Measurements from ENCODE around the gene BBS9. TPM values are rescaled to one million over a fixed set of nuclear protein-coding genes. Genes with fewer than 3 reads are reported as not detected.

The BBS9 gene
- total RNA-seq, 1 donor from 2014 or later: 11.1 TPM

DNA sequence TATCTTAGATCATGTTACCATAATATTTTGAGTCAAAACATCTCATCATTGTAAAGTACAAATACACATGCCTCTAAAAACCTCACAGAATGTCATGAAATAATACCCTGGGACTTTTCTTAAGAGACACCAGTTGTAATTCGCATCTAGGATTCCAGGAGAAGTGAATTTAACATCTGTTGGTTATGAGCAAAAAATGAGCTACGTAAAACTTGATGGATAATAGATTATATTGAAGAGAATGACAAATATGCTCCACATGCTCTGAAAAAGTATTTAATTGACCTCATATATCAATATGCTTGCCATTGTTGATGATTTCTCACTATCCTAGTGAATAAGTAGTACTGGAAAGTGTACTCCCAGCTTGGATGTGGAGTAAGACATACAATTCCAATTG, 227.0 kb downstream of the BBS9 start:
- DNase-seq (ENCODE audit: low read depth, low spot score): no peak

DNA sequence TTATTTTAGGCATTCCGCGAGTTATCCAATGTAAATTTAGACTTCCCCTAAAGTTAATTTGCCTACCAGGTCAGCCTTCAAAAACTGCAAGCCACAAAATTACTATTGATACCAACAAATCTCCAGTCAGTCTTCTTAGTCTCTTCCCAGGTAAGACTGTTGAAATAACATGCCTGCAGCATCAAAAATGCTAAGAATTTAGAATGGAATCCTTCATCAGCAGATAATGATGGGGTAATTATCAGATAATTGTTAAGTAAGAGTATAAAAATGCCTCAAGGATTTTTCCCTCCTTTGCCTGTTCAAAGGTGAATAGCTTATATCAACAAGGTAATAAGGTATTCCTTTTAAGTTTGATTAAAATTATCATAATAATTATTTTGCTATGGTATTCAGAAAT, 228.5 kb downstream of the BBS9 start:
- DNase-seq (ENCODE audit: low read depth, low spot score): no peak

DNA sequence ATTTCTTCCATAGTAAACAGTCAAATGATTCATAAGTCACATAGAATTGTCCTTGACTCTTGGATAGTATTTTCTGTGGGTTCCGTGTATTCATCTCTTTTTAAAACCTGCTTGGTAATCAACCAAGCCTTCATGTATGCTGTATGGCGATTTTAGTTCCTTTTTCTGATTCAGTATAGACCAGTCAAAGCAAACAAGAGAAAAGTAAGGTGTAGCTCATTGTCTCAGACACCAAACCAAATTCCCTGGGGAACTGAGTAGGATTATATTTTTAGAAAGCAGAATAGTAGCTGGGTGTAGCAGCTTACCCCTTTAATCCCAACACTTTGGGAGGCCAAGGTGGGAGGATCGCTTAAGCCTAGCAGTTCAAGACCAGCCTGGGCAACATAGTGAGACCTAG, 240.5 kb downstream of the BBS9 start:
- DNase-seq (ENCODE audit: low read depth, low spot score): no peak

DNA sequence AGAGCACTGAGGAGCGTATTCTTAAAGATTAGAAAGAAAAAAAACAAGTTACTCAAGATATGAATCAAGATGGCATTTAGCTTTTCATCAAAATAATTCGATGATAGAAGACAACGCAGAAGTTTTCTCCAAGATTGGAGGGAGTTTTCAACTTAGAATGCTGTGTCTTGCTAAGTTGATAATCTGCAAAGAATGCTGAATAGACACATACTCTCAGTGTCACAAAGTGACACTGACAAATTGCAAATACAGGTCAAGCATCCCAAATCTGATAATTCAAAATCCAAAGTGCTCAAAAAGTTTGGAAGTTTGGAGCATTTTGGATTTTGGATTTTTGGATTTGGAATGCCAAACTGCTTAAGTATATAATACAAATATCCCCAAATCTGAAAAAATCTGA, 243.8 kb downstream of the BBS9 start:
- DNase-seq (ENCODE audit: low read depth, low spot score): no peak

DNA sequence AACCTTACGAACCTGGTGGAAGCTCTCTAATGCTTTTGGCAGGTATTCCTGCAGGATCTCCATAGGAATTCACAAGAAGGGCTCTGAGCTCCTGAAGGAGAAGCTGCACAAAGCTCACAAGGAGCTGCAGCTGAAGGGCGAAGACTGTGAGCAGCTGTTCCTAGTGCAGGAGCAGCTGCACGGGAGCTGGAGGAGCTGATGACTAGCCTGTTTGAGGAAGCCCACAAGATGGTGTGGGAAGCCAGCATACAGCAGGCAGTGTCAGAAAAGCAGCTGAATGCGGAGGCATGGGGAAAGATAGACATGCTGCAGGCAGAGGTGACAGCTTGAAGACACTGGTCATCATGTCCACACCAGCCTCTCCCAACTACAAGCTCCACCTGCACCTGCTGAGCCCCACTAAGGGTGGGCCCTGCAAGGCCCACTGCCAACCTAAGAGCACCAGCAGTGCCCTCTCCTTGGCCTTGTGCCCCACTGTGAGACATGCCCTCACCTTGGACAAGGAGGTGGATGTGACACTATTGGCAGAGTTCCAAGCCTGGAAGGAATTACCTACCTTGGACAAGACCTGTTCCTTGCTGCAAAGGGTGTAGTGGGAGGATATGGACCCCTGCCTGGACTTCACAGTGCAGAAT, 250.6 kb downstream of the BBS9 start:
- no peak for DNase-seq (ENCODE audit: low read depth, low spot score)

DNA sequence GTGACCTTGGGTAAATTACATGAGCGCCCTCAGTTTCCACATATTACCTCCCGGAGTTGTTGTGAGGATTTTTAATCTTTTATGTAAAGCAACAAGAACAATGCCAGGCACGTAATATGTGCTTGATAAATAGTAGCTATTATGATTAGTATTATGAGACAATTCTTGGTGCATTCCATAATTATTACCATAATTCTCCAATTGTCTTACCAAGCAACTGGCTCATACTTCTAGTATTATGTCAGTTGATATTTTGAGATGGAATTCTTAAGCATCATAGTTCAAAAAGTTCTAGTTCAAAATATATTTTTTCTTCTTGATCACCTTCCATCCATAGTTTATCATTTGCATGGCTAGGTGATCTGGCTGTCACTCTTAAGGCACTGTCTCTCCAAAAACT, 259.0 kb downstream of the BBS9 start:
- no peak for DNase-seq (ENCODE audit: low read depth, low spot score)

DNA sequence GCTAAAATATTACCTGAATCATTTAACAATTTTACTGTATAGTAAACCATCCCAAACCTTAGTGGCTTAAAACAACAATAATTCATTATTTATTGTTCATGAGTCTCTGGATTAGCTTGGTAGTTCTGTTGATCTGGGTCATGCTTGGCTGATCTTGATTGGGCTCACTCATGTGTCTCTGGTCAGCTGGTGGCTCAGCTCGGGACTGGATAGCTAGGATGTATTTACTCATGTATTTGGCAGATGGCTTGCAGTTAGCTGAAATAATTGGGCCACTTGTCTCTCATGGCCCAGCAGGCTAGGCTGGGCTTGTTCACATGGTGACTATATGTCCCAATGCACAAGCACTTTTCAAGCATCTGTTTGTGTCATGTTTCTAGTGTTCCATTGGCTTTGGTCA, 262.8 kb downstream of the BBS9 start:
- DNase-seq (ENCODE audit: low read depth, low spot score): no peak

DNA sequence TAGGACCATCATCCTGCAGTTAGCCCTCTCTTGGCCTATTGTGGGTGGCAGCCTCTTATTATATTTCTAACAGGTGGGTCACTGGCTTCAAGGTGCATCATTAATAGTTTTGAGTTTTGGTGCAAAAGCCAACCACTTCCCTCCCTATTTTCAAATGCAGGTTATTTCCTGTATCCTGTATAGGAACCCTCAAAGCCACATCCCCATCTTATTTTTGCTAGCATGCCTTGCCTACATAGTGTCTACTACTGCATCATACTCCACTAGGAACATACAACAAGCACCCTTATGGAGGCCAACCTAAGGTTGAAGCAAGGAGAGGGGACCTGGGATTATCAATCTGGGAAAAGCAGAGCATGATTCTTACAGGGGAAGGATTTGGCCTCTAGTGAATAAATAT, 264.4 kb downstream of the BBS9 start:
- no peak for DNase-seq (ENCODE audit: low read depth, low spot score)

DNA sequence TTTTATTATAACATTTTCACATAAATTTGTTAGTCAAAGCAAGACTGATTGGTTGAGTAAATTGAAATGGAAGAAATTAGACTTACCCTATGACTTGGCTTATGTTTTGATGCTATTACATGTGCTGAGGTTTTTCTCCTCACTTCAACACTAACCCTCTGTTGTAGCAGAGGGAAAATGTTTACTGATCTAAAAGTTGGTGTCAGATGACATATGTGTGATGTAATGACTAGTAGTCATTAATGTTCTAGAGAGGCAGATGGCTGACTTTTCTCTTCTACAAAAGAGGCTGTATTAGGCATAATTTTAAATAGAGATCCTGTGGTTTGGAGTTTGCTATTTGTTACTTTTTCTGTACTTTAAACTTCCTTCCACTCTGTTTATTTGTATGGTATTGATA, 266.0 kb downstream of the BBS9 start:
- no peak for DNase-seq (ENCODE audit: low read depth, low spot score)

DNA sequence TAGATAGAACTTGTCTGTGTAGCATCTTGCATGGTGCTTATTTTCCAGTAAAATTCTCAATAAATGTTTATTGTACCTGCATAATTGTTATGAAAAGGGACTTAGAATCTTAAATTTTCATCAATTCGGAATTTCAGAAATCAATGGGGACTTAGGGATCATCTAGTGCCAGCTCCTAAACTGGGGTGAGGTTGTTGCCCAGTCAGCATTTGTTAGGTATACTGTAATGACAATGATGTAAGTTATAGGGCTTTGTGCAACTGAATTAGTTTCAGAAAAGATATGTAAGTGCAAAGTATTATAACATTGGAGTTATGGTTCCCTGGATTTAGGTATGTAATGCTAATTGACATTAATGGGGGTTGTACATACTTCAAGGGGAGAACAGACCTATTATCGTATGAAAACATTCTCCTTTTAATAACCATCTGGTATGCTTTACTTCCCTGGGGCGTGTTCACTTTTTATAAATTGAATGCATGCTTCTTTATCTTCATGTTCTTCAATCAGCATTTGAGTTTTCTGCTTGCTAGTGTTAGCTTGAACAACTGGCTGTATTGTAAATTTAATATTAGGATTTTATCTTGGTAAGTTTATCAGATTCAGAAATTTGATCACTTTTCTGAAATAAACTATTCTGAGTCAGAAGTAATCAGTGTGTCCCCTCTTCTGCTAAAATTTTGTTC, 270.3 kb downstream of the BBS9 start:
- no peak for DNase-seq (ENCODE audit: low read depth, low spot score)

DNA sequence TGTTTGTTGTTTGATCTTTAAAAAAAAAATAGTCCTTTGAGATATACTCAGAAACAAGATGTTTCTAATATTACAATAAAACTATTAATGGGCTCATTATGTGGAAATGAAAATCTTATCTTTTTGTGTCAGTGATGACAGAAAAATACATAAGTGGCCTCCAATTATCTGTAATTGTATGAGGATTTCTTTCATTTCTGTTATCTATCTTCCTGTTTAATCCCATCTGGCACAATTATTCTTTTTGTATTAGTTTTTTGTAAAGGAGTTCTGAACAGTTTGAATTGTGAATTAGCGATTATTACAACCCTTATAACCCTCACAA, 270.8 kb downstream of the BBS9 start:
- DNase-seq (ENCODE audit: low read depth, low spot score): no peak

DNA sequence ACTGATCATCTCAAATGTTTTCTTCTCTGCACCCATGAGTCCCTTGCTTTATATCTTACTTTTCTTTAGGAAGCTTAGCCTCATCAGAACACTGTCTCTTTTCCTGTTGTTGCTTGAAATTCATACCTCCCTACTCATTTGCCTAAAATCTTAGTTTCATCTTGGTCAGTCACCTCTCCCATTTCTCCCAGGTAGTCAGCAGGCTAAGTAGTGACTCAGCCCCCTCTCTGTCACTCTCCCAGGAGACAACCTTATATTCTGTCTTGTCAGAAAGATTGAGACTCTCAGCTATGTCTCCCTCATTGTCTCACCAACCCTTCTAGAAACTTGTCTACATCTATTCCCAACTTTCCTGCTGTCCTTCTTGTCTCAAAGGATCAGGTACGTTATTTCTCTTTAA, 280.9 kb downstream of the BBS9 start:
- no peak for DNase-seq (ENCODE audit: low read depth, low spot score)

DNA sequence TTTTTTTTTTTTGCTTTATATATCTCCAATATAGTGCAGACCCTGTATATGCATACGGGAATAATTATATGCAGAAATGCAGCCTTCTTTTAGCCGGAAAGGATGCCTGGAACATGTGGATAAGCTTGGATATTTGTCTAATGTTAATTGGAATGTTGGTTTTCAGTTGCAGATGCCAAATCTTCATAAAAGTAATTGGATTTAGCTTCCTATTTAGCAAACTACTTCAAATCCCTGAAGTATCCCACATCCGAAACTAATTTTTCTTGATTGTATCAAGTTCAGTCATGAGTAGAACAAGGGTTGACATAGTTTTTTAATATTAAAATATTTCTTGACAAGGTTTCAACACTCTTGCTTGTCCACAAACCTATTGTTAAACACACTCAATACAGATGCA, 281.7 kb downstream of the BBS9 start:
- DNase-seq (ENCODE audit: low read depth, low spot score): no peak

DNA sequence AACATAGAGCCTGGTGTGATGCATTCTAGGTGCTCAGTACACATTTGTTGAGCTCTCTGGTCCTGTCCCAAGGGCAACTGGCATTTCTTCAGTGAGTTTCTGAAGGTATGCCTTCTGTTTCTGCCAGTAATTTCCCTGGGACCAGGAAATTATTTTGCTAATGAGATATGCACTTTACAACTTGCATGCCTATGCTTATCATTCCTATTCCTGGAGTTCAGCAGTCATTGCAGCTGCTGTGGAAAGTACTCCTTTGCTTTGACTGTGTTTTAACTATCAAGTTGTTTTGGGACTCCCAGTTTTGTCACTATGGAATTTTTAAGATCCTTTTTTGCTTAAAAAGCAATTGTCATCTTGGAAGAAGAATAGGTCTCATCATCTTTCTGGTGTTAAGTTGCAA, 283.0 kb downstream of the BBS9 start:
- DNase-seq (ENCODE audit: low read depth, low spot score): no peak

DNA sequence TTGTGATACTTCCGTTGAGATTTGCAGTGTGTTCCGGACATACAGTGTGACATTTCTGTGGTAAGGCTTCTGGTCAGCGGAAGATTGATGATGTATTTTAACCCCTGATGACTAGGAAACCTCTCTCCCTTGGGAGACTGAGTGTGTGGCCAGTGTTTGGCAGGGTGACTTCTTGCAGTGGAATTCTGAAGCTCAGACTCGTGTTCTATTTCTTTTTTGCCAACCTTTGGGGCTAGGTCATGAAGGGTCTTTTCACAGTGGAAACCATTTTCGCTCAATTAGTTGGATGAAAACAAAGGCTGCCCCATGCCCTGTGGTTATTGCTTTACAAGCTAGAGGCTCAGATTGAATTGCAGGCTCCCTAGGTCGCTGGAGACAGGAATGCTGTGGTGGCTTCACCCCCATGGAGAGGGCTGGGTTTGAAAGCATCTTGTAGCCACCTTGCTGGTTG, 288.9 kb downstream of the BBS9 start:
- DNase-seq (ENCODE audit: low read depth, low spot score): no peak

DNA sequence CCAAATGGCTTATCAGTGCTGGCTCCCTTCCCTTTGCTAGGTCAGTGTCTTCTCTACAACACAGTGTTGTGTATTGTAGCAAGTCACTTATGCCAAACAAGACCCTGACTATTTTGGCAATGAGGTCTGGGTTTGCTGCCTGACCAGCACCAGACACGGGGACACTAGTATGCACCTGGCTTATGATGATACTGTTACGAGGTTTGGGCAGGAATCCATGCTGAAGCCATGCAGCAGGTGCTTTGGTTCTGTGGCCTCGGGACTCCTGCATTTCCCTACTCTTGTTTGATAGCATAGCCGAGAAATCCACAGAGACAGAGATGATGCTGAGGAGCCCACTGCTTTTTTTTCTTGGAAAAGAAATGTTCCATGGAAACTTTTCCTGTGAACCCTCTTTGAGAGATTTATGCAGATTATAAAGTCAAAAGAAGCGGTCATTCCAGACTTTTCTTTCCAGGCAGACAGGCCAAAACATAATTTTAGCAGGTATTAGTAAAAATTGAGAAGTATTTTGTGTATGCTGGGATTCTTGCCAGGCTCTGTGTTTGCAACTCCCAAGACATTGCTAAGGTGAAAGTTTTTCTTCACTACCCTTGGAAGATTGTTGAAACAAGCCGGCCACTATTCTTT, 291.1 kb downstream of the BBS9 start:
- no peak for DNase-seq (ENCODE audit: low read depth, low spot score)

DNA sequence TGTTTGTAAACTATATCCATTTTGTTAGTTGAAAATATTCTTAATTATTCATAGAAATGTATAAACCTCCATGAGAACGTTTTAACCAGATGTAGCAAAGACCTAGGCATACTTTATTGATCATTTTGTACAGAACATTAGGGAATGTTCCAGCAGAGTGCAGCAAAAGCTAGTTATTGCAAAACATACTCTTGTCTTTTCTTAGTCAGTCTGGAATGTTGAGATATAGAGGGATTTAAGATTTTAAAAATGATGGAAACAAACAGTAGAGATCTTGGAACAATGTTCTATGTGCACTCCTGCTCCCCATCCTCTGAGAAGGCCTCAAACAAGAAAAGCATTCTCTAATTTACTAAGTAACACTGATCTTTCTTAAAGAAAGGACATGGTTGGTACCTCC, 292.1 kb downstream of the BBS9 start:
- no peak for DNase-seq (ENCODE audit: low read depth, low spot score)

DNA sequence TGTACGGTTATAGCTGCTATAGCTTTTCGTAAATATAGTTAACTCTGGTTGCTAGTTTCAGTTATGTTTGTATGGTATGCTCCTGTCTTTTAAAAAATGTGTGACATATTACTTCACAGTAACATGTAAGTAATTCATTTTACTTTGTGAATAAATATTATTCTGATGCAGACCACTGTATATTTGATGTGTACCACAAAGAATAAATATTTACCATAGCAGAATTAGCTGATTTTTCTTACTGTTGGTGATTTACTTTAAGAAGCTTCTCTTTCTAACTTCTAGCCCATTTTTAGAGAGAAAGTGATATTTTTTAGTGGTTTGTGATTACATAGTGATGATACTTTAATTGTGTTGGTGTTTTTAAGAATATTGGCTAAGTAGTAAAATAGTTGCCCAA, 292.8 kb downstream of the BBS9 start:
- DNase-seq (ENCODE audit: low read depth, low spot score): no peak

DNA sequence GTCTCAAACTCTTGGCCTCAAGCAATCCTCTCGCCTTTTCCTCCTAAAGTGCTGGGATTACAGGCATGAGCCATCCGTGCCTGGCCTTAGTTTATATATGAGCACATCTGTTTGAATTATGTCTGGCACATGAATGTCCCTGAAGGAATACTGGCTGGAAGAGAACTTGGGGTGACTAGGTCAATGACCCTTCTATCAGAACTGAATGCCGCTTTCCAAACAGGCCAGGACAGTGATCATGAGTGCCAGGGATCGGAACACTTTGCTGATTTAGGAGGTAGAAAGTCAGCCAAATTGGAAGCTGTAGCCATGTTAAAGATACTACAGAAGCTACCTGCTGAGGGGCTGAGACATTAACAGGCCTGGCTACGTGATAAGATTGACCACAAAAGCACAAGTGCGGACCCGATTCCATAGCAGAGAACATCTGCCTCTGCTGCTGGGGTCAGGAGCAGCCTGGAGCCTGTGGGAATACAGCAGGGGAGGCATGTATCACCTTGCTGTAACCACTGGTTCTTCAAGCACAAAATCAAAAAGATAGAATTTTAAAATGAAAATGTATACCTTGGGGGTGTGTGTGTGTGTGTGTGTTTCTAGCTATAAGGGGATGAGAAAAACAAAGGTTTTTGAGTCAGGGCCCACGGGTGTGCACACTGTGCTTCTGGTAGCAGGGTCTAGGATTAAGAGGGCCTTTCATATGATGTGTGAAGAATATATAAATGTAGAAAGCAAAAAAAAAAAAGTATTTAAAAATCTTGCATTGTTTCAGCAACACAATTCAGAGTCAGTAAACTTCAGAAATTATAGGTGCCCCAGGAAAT, 293.7 kb downstream of the BBS9 start:
- no peak for DNase-seq (ENCODE audit: low read depth, low spot score)

DNA sequence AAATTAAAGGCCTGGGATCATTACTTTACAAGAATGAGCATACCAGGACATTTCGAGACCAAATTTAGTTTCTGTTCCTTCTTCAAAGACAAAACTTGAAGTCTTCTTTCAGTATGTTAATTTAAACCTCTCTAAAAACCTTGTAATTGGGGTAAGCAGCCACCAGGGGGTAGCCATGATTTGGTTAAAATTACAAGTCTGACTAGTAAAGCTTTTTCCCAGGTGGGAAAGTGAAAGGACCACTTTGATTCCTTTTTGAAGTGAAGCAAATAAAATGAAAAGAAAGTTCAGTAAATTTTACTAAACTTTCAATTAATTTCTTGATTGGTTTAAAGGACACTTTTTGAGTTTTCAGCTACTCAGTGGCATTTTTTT, 294.3 kb downstream of the BBS9 start:
- no peak for DNase-seq (ENCODE audit: low read depth, low spot score)

DNA sequence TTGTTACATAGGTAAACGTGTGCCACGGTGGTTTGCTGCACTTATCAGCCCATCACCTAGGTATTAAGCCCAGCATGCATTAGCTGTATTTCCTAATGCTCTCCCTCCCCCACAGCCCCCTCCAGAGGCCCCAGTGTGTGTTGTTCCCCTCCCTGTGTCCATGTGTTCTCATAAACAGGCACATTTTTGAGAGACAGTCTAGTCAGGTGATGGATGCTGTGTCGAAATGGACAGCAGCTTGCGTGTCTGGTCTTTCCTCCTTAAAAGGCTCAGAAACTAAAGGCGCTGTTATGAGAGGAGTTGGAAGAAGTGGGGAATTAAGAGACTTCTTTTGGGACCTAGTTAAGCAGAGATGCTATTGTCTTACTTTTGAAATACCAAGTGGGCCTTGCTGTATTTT, 296.0 kb downstream of the BBS9 start:
- DNase-seq (ENCODE audit: low read depth, low spot score): no peak

DNA sequence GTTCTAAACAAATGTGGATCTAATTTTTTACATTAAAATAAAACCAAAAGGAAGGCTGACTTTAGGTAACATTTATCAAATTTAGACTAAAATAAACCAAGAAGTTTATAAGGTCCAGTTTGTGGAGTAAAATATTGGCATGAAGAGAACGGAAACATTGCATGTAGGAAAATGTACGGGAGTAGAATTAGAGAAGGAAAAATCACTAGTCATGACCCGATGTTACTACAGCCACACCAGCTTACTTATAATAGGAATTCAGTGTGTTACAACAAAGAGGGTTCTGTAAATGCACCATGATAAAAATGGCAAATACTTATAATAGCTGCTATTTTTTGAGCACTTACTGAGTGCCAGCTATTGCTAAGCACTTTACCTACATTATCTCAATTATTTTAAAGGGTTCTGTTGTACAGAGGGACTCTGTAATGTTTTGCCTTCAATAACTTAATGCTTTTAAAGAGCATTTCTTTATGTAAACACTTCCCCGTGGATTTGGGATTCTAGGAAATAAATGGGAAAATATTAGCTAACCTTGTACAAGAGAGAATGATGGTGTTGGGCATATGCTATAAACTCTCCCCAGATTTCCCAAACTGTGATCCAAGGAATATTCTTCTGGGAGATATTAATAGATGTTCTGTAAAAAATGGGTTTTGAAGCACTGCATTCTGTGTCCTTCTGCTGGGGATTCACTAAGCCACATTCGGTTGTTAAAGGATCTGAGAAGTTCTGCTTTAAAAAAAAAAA, 296.7 kb downstream of the BBS9 start:
- DNase-seq (ENCODE audit: low read depth, low spot score): no peak

All from pulmonary artery endothelial cell (primary cell).